ENCODE measurements around the gene GNL3L.

DNA sequence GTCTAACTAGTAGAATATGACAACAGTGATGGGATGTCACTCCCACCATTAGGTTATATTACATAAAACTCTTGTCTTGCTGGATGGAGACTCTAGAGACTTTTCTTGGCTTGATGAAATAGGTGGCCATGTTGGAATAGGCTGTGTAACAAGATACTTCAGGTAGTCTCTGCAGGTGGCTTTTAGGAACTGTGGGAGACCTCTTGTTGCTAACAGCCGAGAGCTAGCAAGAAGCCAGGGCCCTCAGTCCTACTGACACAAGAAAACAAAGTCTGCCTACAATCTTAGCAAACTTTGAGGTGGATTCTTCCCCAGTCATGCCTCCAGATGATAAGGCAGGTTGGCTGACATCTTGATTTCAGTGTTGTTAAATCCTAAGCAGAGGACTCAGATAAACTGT is 72.5 kb downstream of the GNL3L start:
- TF ChIP-seq, protein P1, sequence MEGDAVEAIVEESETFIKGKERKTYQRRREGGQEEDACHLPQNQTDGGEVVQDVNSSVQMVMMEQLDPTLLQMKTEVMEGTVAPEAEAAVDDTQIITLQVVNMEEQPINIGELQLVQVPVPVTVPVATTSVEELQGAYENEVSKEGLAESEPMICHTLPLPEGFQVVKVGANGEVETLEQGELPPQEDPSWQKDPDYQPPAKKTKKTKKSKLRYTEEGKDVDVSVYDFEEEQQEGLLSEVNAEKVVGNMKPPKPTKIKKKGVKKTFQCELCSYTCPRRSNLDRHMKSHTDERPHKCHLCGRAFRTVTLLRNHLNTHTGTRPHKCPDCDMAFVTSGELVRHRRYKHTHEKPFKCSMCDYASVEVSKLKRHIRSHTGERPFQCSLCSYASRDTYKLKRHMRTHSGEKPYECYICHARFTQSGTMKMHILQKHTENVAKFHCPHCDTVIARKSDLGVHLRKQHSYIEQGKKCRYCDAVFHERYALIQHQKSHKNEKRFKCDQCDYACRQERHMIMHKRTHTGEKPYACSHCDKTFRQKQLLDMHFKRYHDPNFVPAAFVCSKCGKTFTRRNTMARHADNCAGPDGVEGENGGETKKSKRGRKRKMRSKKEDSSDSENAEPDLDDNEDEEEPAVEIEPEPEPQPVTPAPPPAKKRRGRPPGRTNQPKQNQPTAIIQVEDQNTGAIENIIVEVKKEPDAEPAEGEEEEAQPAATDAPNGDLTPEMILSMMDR (IDR thresholded peaks at IDR 0.05) = no peak
- TF ChIP-seq POLR2A (IDR thresholded peaks at IDR 0.05) = no peak

All from heart left ventricle (tissue), 13 donors.